Measurements from ENCODE around the gene KIF3B.
"Not testable (repeated sequence)": the region's sequence is repeated elsewhere in the genome, so short reads cannot be mapped to it uniquely, and the experiment has no call there.

The KIF3B gene

DNA sequence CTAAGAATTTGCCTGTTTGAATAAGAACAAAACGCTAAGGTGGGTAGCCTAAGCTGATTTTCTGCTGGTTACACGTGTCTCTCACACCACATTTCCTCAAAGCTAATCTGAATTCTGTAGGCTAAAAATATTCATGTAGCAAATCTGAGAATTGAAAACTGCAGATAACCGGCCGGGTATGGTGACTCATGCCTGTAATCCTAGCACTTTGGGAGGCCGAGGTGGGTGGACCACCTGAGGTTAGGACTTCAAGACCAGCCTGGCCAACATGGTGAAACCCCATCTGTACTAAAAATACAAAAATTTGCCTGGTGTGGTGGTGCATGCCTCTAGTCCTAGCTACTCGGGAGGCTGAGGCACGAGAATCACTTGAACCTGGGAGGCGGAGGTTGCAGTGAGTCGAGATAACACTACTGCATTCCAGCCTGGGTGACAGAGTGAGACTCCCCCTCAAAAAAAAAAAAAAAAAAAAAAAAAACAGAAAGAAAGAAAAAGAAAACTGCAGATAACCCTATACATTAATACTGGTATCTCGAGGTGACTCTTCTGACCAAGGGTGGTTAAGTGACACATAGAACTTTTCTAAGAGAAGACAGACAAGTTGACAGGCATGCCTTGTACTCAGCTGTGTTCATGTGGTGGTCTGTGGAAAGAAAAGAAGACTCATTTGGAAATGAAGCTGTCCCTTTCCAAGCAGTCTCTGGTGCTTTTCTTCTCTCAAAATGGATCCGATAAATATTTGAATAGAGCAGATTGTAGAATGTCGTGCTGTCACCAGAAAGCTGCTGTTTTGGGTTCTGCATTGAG, 55.9 kb downstream of the KIF3B start:
- peak; percentile 62 for DNase-seq

DNA sequence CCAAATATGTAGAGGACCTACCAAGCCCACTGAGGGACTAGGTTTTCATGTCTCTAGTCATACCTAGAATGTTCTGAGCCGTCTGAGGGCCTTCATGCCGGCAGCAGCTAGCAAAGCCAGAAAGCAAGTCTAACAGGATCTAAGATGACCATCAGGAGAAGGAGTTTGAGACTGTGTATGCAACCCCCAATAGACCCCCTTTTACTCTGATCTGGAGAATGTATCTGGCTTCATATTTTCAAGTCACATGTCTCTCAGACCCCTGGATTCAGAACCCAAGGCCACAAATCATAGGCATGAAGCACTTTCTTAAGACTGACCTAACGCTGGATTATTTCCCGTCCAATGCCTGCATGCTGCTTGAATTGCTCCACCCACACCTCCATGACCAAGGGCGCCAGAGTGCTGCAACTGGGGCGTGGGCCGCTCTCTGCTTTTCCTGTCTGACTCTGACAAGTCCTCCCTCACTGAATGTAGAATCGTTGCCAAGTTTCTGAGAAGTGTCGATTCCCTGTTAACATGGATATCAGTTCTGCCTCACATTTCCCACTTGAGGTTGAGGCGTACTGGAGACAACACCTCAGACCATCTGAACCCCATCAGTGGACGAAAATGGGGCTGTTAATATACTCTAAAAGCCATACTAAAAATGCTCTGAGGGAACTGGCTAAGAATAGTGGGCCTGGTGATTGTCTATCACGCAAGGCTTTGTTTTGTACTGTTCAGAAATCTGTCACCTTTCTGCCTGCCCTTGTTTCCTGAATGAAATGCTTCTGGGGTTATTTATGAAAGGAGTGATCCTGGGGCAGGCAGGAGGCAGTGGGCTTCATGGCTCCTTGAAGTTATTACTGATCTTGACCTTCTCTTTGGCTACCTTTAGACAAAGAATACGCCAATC, 56.8 kb downstream of the KIF3B start:
- peak; percentile 64 for DNase-seq

DNA sequence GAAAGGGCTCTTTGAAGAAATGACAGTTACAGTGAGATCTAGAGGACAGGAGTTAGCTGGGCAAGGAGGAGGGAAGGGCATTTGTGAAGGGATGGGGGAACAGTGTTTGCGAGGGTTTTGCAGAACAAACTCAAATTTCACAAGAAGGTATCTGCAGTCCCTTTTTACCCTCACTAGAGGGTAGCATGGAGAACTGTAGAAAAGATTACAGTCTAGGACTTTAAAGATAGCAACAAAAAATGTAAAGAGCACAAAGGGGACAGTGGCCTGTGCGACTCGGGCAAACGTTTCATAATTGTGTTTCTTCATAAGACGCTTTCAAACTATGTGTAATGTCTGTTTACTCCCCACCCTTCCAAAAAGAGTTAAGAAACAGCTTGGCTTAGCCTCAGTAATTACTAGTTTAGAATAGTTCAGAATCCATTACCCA, 59.5 kb downstream of the KIF3B start:
- DNase-seq = no peak

DNA sequence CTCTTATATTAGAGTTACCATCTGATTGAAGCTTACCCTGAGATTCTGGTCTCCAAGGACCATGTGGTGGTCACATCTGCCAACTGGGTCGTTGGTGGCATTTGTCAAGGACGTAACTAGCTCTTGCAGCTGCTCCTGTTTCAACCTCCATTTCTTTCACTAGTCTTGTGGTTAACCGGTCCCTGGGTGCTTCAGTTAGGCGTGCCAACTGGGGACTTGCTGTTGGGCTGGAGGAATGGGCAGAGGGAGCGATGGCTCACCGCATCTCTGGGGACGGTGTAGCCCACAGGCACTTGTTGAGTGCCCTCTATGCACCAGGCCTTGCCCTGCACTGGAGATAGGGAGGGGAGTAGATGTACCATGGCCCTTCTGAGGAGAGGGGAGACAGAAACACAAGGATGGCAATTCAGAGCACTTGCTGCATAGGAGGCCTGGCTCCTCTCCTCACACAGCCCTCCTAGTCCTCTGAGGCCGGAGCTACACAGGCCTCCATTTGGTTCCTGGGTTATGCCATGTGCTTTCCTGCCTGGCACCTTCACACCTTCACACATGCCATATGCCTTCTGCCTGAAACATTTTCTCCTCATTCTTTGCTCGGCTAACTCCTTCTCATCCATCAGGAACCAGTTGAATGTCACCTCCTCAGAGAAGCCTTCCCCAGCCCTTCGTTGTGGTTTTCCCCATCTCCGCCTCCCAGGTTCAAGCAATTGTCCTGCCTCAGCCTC, 60.6 kb downstream of the KIF3B start:
- no peak for DNase-seq

DNA sequence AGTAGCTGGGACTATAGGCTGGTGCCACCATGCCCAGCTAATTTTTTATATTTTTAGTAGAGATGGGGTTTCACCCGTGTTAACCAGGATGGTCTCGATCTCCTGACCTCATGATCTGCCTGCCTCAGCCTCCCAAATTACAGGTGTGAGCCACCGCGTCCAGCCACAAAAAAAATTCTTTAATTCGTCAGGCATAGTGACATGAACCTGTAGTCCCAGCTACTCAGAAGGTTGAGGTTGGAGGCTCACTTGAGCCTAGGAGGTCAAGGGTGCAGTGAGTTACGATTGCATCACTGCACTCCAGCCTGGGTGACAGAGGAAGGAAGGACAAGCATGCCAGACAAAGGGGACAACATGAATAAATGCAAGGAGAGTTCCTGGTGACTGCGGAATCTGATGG, 61.2 kb downstream of the KIF3B start:
- no peak for DNase-seq

DNA sequence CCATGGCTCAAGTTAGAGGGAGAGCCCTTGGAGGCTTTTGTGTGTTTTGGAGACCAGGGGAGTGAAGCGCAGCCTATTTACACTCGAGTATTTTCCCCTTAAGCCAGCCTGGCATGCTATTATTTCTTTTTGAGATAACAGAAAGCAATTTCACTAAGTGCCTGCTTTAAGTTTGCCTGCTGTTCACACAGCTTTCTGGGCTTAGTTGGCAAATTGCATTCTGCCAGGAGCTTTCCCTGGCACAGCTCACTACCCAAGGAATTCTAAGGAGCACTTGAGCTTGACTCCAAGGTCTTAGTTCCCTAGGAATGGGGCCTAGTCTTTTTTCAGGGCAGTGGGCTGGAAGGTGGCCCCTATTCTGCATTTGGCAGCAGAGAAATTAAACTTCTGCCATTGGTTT, 61.7 kb downstream of the KIF3B start:
- DNase-seq = no peak

DNA sequence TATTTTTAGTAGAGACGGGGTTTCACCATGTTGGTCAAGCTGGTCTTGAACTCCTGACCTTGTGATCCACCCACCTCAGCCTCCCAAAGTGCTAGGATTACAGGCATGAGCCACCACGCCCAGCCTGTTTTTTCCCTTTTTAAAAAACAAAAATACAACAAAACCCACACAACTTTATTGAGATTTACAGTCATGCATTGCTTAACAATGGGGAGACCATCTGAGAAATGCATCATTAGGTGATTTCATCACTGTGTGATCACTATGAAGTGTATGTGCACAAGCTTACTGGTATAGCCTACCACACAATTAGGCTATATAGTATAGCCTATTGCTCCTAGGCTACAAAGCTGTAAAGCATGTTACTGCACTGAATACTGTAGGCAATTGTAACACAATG, 63.6 kb downstream of the KIF3B start:
- DNase-seq = not testable (repeated sequence)

DNA sequence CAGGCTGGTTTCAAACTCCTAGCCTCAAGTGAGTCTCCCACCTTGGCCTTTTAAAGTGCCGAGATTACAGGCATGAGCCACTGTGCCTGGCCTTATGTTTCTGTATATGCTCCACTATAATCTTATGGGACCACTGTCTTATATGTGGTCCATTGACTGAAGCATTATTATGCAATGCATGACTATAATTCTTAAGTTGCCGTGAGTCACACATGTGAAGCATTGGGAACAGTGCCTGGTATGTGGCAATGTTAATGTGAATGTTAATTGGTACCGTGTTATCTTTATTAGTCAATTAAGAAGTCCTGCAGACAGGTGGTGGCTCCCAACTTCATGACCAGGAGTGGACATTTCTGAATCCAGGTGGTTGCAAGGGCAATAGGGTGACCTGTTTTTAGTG, 66.0 kb downstream of the KIF3B start:
- no peak for DNase-seq

DNA sequence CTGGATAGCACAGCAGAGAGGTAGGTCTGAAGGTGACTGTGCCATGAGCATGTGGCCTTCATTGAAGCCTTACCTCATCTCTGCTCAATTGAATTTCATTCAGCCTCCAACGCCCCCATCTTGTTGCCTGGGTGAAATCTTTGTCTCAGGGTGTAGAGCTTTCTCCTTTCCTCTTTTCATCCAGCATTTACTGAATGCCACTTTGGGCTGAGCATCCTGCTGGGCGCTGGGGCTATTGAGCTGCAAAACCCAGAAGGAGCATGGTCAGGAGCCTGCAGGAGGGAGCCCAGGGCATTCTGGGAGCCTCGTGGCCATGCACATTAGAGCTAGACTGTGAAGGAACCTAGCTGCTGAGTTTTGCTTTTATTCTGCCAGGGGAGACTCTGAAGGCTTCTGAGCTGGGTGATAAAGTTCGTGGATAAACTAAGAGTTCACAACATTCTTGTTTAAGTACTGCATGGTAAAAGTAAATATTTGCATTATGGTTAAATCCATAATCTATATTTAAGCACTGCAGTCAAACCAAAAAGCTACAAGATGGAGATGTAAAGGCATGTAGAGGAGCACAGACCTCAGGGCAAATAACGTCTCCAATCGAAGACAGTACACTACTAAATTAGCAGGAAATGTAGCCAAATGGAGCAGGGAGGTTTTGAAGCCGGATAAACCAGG, 67.5 kb downstream of the KIF3B start:
- DNase-seq = no peak

DNA sequence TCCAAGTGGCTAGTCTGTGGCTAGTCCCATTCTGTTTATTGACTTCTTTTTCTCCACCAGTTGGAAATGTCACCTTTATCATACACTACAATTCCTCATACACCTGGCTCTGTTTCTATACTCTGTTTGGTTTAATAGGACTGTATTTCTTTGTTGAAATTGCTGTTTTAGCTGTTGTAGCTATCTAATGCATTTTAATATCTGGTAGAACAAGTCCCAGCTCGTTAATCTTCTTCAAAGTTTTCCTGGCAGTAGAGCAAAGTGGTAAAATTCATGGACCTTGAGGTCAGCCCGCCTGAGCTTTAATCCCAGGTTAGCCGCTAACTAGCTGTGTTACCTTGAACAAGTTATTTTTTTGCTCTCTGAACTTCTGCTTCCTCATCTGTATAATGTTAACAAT, 70.8 kb downstream of the KIF3B start:
- no peak for DNase-seq

DNA sequence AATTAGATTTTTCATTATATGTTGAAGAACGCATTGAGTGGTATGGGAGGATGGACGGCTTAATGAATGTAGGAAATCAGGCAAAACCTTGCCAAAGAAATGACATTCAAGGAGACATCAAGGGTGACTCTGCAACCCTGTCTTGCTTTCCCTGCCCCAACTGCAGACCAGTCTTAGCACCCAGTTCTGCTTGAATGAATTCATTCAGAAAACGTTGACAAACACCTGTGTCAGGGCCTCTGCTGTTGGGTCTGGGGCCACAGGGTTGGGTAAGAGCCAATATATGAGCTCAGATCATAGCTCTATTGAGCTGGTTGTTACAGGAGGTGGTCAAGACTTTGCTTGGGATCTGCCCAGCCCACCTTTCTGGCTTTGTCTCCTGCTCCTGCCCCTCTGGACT, 73.0 kb downstream of the KIF3B start:
- DNase-seq = no peak

DNA sequence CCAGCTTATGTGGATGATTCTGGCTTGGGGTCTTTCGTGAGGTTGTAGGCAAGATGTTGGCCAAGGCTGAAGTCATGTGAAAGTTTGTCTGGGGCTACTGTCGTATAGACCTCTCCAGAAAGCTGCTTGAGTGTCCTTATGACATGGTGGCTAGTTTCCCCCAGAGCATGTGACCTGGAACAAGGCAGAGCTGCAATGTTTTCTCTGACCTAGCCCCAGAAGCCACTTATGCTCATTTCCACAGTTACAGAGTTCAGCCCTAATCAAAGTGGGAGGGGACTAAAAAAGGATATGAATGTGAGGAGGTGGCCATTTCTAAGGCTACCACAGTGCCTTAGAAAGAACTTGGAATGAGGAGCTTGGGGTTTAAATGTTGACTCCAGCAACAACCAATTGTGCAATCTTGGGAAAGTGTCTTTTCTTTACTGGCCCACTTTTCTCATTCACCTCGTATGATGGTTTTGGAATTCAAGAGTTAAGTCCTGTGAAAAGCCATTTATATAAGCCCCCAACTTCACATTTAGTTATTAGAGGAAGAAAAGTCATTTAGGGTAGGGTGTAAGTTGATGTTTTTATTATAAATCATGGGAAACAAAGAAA, 74.8 kb downstream of the KIF3B start:
- DNase-seq = no peak

DNA sequence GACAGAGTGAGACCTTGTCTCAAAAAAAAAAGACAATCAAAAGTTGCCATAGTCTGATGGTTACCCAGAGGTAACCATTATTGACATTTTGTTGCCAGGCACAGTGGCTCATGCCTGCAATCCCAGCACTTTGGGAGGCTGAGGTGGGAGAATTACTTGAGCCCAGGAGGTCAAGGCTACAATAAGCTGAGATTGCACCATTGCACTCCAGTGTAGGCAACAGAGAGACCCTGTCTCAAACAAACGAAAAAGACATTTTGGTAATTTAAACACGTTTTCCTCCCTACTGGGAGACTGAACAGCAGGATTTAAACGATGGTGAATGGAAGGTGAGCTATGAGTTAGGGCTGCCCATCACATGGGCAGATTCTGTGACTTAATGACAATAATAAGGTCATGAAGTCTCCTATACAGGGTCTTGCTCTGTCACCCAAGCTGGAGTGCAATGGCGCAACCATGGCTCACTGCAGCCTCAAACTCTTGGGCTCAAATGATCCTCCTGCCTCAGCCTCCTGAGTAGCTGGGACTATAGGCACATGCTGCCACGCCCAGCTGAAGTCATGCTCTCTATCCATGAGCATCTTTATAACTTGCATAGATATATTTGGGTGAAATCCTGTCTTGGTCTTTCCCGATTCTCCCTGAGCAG, 76.5 kb downstream of the KIF3B start:
- no peak for DNase-seq

DNA sequence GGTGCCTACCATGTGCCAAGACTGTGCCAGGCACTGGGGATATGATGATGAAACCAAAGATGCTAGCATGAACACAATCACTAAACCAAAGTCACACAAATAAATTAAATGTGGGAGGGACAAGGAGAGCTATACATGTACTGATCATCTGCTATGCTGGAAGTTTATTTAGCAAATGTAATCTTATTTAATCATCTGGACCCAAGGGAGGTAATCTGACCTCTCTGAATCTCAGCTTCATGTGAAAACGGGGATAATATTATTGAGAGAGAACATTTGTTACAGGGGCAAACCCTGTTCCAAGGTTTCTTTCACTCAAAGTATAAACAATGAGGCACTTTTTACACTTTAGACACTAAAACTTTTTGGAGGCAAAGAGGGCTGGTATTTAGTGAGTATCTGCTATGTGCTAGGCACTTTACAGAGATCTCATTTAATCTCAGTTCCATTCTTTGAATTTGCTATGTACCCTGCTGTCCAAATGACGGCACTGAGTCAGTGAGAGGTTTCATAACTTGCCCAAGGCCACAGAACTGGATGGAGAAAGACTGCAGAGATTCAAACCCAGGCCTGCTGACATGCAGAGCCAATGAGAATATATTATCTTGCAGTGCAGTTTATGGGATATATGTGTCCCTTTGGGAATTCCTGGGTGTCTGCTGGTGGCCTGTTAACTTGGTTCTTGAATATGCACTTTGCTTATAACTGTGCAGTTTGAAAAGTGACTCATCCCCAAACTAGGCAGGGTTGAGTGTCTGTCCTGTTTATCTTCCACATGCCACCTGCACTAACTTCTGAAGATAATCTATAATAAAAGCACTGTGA, 77.4 kb downstream of the KIF3B start:
- peak; percentile 24 for DNase-seq

DNA sequence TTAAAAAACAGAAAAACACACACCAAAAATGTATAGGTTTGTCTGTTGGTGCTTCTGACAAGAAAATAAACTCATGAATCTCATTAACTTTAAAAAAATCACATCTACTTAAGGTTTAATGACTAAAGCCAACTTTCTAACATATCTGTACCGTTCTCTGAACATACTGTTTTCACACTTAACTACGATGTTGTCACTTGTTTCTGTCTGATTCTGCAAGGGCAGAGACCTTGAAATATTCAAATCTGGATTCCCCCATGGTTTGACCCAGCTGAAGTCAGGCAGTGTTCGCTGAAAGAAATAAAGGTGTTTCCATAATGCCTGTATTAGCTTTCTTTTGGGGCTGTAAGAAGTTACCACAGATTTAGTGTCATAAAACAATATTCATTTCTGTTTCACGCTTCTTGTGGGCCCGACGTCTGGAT, 78.0 kb downstream of the KIF3B start:
- DNase-seq = peak; percentile 20

DNA sequence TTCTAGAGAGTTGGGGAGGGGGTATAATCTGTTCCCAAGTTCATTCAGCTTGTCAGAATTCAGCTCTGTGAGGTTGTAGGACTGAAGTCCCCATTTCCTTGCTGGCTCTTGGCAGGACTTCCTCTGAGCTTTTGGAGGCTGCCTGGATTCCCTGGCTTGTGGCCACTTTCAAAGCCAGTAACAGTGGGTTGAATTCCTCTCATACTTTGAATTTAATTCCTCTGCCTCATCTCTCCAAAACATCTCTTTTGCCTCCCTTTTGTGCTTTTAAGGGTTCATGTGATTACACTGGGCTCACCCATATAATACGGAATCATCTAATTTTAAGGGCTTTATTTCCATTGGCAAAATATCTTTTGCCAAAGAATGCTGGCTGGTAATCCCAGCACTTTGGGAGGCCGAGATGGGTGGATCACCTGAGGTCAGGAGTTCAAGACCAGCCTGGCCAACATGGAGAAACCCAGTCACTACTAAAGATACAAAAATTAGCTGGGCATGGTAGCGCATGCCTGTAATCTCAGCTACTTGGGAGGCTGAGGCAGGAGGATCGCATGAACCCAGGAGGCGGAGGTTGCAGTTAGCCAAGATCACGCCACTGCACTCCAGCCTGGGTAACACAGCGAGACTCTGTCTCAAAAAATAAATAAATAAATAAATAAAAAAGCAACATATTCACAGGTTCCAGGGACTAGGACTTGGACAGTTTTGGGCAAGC, 78.6 kb downstream of the KIF3B start:
- DNase-seq = not testable (repeated sequence)

DNA sequence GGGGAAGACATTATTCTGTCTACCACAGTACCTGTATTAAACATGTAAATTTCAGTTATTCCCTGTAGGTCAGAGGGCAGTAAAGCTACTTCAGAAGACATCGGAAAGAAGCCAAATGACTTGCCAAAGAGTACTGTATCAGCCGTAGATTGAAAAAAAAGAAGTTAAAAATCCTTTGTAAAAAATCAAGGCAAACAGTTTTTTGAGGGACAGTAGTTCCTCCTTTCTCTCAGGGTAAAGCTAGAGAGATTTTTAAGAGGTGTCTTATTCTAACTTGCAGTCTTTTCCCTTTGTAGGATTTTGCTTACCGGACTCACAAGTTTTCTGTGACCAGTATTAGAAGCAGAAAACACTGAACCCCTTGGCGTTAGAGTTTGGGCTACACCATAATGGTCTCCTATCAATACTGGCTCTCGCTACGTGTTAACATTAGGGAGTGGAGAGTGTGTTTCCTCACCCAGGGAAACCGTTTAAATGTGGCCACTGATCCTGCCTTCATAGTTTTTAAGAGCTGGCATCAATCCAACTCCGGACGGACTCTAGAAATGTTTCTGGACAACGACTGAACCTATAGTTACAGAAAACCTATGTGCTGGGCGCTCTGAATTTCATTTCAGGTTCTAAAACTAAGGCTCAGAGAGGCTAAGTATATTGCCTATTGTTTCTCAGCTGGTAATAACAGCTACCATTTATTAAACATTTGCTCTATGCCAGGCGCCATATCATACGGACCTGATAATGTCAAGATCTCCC, 79.3 kb downstream of the KIF3B start:
- no peak for DNase-seq

DNA sequence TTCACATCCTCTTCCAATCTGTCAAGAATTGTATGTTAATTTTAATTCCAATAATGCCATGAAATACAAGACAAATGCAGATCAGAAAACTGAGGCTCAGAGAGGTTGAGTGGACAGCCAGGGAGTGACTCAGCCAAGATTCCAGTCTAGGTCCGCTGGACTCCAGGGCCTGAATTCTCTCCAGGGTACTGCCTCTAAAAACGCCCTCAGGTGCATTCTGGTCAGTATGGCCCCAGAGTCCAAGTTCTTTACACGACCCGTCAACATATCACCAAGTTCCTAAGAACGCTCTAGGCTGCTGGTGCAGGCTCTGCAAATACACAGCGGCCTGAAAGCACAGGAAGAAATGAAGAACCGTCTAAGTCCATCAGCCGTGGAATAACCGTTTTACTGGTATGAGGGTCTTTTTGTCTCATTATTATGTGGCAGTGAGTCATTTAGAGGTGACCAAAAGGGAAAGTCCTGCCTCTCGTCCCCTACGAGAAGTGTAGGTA, 80.0 kb downstream of the KIF3B start:
- no peak for DNase-seq

Data from activated CD4-positive, alpha-beta T cell treated with anti-CD3 and anti-CD28 coated beads for 48 hours (primary cell).